GM21576 (cell line): ENCODE results near the gene LRCH4.
A peak's percentile ranks its signal among the peaks of the same experiment; 100 is the strongest.

Experiments used
- ATAC-seq: cut with Tn5 transposase; IDR thresholded peaks from one replicate; pipeline ENCODE4 v1.9.1; 2021; ENCODE audit warnings: mild to moderate bottlenecking, moderate library complexity; ENCODE audit not compliant: unreplicated experiment

Gene LRCH4

GRCh38 chr7:100606313-100606712, 20.4 kb upstream of the LRCH4 start:
- ATAC-seq: no peak

DNA sequence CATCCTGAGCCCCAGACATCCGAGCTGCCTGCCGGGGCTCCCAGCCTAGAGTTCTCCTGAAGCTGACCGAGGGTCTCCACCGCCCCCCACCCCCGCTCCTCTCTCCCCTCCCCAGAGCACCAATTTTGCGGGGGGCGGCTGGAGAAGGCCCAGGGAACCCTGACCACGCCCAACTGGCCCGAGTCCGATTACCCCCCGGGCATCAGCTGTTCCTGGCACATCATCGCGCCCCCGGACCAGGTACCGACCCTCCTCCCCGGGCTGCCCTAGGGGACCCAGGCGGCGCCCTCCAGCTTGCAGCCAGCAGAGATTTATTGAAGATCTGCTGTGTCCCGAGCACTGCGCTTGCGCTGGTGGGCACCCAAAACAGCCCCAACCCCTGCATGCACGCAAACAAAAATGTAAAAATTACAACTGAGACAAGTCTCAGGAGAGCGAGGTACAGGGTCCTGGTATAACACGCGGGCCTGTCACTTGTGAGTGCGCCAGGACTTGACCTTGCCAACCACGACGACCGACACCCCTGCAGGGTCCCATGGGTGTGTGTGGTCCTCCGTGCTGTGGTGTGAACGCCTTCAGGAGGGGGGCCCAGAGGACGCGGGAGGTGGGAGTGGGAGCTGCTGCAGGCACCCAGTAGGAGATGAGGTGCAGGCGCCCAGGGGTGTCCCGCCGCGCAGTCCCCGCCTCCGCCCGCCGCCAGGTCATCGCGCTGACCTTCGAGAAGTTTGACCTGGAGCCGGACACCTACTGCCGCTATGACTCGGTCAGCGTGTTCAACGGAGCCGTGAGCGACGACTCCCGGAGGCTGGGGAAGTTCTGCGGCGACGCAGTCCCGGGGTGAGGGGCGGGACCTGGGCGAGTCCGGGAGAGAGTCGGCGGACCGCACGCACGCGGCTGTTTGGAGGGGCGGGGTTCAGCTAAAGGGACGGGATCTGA, 19.3 kb upstream of the LRCH4 start:
- ATAC-seq: no peak

DNA sequence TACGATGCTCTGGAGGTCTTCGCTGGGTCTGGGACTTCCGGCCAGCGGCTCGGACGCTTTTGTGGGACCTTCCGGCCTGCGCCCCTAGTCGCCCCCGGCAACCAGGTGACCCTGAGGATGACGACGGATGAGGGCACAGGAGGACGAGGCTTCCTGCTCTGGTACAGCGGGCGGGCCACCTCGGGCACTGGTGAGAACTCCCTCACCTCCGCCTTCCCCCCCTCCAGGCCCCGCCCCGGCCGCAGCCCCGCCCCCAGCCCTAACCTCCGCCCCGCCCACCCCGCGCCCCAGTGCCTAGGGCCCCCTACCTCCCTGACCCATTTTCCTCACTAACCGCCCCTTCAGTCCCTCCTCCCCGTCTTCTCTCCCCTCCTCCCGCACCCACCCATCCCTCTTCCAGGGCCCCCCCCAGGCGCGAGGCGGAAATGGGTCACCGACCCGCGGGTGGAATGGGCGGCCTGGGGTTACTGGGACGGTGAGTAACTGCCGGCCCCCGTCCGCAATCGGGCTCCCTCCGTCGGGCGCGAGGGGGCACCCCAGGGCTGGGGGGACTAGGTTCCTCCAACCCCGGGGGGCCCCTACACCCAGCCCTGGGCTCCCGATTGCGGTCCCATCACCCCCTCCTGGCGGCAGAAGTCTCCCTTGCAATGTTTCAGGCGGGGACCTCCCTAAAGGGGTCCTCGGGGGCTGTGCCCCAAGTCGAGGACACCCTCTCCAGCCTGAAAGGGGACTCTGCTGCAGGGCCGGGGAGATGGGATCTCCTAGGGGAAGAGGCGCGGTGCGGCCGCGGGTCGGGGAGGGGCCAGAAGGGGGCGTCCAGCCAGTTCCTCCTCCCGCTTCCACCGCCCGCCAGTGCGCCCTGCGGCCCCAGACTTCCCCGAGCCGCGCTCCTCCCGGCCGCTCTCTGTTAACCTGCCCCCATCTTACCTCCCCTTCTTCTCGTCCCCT, 18.4 kb upstream of the LRCH4 start:
- ATAC-seq: no peak

GRCh38 chr7:100603726-100604027, 17.7 kb upstream of the LRCH4 start:
- no peak for ATAC-seq

- no peak for ATAC-seq
These were observed 17.2 kb upstream of the LRCH4 start for GRCh38 chr7:100602889-100603725.

DNA sequence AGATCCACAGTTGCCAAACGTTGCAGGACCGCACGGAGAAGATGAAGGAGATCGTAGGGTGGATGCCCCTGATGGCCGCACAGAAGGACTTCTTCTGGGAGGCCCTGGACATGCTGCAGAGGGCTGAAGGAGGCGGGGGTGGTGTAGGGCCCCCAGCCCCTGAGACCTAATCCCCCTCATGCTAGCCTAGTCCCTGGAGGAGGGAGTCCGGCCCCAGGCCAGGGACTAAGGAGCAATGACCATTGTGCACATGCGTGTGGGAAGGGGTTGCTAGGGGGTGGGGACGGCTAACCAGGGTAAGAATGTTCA, 14.8 kb upstream of the LRCH4 start:
- no peak for ATAC-seq

GRCh38 chr7:100599911-100600729, 14.2 kb upstream of the LRCH4 start:
- ATAC-seq: no peak

DNA sequence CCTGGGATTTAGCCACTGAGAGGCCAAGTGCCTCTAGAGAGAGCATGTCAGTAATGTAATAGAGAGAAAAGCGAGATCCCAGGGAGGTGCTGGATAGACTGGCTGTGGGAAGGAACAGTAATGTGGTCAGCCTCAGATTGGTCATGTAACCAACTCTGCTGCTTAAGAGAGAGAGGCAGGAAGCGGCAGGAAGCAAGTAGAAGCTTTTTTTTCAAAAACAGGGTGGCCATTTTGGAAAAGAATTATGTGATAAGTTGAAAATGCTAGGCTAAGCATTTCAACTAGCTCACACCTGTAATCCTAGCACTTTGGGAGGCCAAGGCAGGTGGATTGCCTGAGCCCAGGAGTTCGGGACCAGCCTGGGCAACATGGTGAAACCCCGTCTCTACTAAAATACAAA, 12.5 kb upstream of the LRCH4 start:
- no peak for ATAC-seq

DNA sequence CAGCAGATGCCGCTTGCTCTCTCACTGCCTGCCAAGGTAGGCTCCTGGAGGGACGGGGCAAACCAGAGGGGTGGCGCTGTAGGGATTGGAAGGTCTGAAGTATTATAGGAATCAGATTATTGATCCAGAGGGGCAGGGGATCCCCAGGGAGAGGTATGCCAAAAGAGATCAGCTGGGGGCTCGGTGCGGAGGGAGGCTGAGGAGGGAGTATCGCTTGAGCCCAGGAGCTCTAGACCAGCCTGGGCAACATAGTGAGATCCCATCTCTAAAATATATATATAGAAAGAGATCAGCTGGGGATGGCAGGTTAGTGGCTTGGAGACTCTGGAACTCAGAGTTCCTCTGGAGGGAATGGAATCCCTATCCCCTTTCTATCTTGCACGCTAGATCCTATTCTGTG, 9.3 kb upstream of the LRCH4 start:
- ATAC-seq: no peak

GRCh38 chr7:100591596-100591995, 5.7 kb upstream of the LRCH4 start:
- ATAC-seq: no peak

- ATAC-seq: no peak
These were observed 4.3 kb upstream of the LRCH4 start for GRCh38 chr7:100590077-100590737.

GRCh38 chr7:100589341-100589947, 3.5 kb upstream of the LRCH4 start:
- no peak for ATAC-seq

DNA sequence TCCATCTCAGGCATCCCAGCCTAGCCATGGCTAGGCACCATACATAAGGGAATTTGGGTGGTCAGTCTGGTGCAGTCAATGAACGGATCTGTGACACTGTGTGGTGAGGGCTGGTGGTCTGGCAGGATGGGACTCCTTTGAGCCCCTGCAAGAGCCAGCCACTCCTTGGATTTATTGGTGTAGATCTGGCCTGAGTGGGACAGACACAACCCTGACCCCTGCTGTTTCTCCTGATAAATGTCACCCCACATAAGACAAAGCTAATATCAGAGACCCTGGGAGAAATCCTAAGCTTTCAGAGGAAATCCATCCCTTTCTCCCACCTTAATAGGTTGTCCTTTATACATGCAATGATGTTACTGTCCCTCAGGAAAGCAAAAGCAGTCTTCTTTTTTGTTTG, 2.5 kb upstream of the LRCH4 start:
- ATAC-seq: no peak

GRCh38 chr7:100586266-100587025, 517 bp upstream of the LRCH4 start, which contains the start of gene FBXO24:
FBXO24 (plus strand) TSS chr7:100586328; CDS start chr7:100586626, 298 bp downstream.
- ATAC-seq: peak; percentile 78

- no peak for ATAC-seq
These were observed 1.0 kb downstream of the LRCH4 start for GRCh38 chr7:100584683-100585510.

DNA sequence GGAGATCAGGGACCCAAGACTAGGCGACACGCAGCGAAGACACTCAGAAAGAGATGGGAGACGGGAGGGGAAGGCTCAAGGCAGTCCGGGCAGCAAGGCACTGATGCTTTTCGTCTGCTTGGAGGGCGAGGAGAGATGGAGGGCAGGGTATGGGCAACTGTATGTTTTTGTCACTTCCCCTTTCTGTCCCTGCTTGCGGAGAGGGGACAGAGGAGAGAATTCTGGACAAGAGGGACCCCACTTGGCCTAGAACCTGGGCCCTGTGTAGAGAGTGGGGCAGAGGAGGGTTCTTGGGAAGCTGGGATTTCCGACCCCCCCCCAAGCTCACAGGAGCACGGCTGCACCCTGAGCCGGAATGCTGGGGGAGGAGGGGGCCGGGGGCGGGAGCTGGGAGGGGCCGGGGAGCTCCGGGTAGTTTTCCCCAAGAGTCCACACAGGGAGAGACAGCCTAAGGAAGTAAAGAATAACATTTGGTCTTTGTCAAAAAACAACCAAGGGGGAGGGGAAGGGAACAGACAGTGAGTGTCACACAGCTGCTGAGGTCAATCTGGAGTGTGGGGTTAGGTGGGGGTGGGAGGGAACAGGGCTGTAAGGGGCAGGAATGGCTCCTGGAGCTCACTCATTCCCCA, 1.8 kb downstream of the LRCH4 start:
- ATAC-seq: no peak
